ENCODE results near the gene SLC1A7. TPM values are rescaled to one million over a fixed set of nuclear protein-coding genes. Genes with fewer than 3 reads are reported as not detected.

The SLC1A7 gene
- total and polyA plus RNA-seq, 2 of the 13 experiments (the other 11 are each of a cell fraction or from before 2014, with no cell fraction given): 0.04 to 2.0 TPM

DNA sequence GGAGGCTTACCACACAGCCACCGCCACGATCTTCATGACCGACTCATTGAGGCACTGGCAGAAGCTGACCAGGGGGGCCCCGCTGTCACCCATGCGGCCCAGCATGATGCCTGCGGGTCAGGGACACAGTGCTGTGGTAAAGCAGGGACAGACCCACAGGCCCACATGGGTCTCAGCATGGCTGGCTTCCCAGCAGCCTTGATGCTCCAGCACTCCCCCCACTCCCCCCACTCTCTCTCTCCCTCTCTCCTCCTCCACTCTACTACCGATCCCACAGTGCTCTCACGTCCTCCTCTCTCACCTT, 49.0 kb downstream of the SLC1A7 start (continued):
- TF ChIP-seq ZNF609 (CRISPR knock-in tag; IDR thresholded peaks at IDR 0.05; ENCODE audit: borderline replicate concordance): no peak

GRCh38 chr1:53092659-53093450, 49.6 kb downstream of the SLC1A7 start:
- no peaks in the 10 kb centered on the region for H4K20me1 ChIP-seq (ENCODE audit: insufficient read depth, low read length)
- H3K9me3 ChIP-seq (ENCODE audit: low read length): peaks cover 24% of the 10 kb centered on the region
- intact Hi-C loops (cut with micrococcal nuclease; ENCODE audit: unreplicated experiment): no loop called here
- FAIRE-seq: no peak
- H3K27ac ChIP-seq (ENCODE audit: extremely low read length, insufficient read depth, low read length): no peak overlapping the region
- H3K36me3 ChIP-seq (replicated peaks in 1 of 2; ENCODE audit: control insufficient read depth in 1 of 2, insufficient read depth in 2 of 2, low read length in 2 of 2): no peaks in the 10 kb centered on the region
- H2AFZ ChIP-seq (ENCODE audit: low read length): no peak overlapping the region
- H3K9ac ChIP-seq (ENCODE audit: insufficient read depth, low read depth, low read length): 0 out of 2 replicates have a peak overlapping the region, but pooled peaks have one; percentile 1
- no peak overlapping the region; a peak in 1 of 6 replicates for H3K4me3 ChIP-seq (replicated peaks in 1 of 3; ENCODE audit: insufficient read depth in 1 of 3, low read depth in 2 of 3, low read length in 3 of 3)
- ATAC-seq: no peak
- in situ Hi-C loops (cut with HindIII; ENCODE audit: extremely low pct_ligation_motif_present, low pct_unique_long_range_greater_than_20kb): no loop called here
- ChIA-PET POLR2A (interaction anchor here (0.5 to 3.9 kb wide), 4 partner anchors 29 to 84 kb away, joined by 3 to 24 read pairs (median 4); no protein-coding TSS in a partner anchor), CTCF (ENCODE audit: low intra/inter-chr PET ratio, low total read pairs) (no interaction called here)
- peaks cover 72% of the 10 kb centered on the region for H3K4me1 ChIP-seq (ENCODE audit: insufficient read depth, low read length)
- no peaks in the 10 kb centered on the region for H3K79me2 ChIP-seq (ENCODE audit: insufficient read depth, low read length)
- WGBS (ENCODE audit: low lambda C conversion rate): 71% methylated on average over 25 of the region's 33 CpGs
- H3K4me2 ChIP-seq (ENCODE audit: low read depth, low read length): peak overlapping the region; percentile 14; the same call in 1 of the 2 replicates
- H3K27me3 ChIP-seq (ENCODE audit: control insufficient read depth in 1 of 2, insufficient read depth in 2 of 2, low read length in 2 of 2): peaks cover 11 to 26% of the 10 kb centered on the region in 2 experiments; a peak in 4 of 5 replicates
- DNase-seq (ENCODE audit: low spot score): no peak
- no TSS peak for BruUV-seq (replicated peaks)
- no peak for TF ChIP-seq ZNF709 (CRISPR knock-in tag; IDR thresholded peaks at IDR 0.05)
- TF ChIP-seq PHF21A (CRISPR knock-in tag; IDR thresholded peaks at IDR 0.05): no peak
- TF ChIP-seq HNRNPLL (IDR thresholded peaks at IDR 0.05; ENCODE audit: low read depth, low read length, poor library complexity, severe bottlenecking): peak; percentile 18
- peak; percentile 24 for TF ChIP-seq TEAD3 (CRISPR knock-in tag; optimal IDR thresholded peaks at IDR 0.05; ENCODE audit: borderline replicate concordance)
- 0 out of 2 replicates have a peak, but pooled peaks have one; percentile 29 for TF ChIP-seq ZFP36L1 (CRISPR knock-in tag; IDR thresholded peaks at IDR 0.05)
- peak; percentile 39; the same call in 1 of the 2 replicates for TF ChIP-seq HDAC1 (CRISPR knock-in tag; IDR thresholded peaks at IDR 0.05)
- no peak for TF ChIP-seq NKX3-1 (CRISPR knock-in tag; IDR thresholded peaks at IDR 0.05)
- TF ChIP-seq, protein P1, sequence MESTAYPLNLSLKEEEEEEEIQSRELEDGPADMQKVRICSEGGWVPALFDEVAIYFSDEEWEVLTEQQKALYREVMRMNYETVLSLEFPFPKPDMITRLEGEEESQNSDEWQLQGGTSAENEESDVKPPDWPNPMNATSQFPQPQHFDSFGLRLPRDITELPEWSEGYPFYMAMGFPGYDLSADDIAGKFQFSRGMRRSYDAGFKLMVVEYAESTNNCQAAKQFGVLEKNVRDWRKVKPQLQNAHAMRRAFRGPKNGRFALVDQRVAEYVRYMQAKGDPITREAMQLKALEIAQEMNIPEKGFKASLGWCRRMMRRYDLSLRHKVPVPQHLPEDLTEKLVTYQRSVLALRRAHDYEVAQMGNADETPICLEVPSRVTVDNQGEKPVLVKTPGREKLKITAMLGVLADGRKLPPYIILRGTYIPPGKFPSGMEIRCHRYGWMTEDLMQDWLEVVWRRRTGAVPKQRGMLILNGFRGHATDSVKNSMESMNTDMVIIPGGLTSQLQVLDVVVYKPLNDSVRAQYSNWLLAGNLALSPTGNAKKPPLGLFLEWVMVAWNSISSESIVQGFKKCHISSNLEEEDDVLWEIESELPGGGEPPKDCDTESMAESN (CRISPR knock-in tag; conservative IDR thresholded peaks at IDR 0.05): 0 out of 2 replicates have a peak, but pooled peaks have one; percentile 36
- peak; percentile 73 for TF ChIP-seq HNF4A (CRISPR knock-in tag; IDR thresholded peaks at IDR 0.05)
- TF ChIP-seq SALL1 (CRISPR knock-in tag; IDR thresholded peaks at IDR 0.05): 0 out of 2 replicates have a peak, but pooled peaks have one; percentile 31
- no peak for TF ChIP-seq NR2F6 (IDR thresholded peaks at IDR 0.05)
- TF ChIP-seq NR2F6 (CRISPR knock-in tag; IDR thresholded peaks at IDR 0.05): 0 out of 2 replicates have a peak, but pooled peaks have one; percentile 21
- TF ChIP-seq HES4 (CRISPR knock-in tag; IDR thresholded peaks at IDR 0.05; ENCODE audit: borderline replicate concordance): no peak
- no peak for TF ChIP-seq ZFP37 (CRISPR knock-in tag; IDR thresholded peaks at IDR 0.05; ENCODE audit: borderline replicate concordance)

Data from HepG2 (cell line).